Aorta (tissue), 5 donors: ENCODE results near the gene MIR17HG. TPM values are rescaled to one million over a fixed set of nuclear protein-coding genes. Genes with fewer than 3 reads are reported as not detected.

Experiments used
- ATAC-seq: fragments of 200-7000 bp; cut with Tn5 transposase; one replicate; pipeline ENCODE4 v1.9.1; 2022; ENCODE audit warnings: moderate library complexity; ENCODE audit not compliant: low FRiP score
- DNase-seq, 2 donors: peaks; one replicate each; pipeline ENCODE4 v3.0.0-alpha.2; 2020
- H3K27ac ChIP-seq, 2 donors: one replicate each; pipeline ENCODE4 v1.5.1; 2013; ENCODE audit warnings: low read length in 2 of 2, mild to moderate bottlenecking in 2 of 2, moderate library complexity in 2 of 2, control low read depth in 1 of 2, inconsistent platforms in 1 of 2, low read depth in 1 of 2
- H3K27me3 ChIP-seq, 2 donors: one replicate each; pipeline ENCODE4 v1.6.1; 2013; ENCODE audit warnings: control low read depth in 1 of 2, low read length in 1 of 2, mild to moderate bottlenecking in 1 of 2, moderate library complexity in 1 of 2; ENCODE audit not compliant: insufficient read depth in 2 of 2, control insufficient read depth in 1 of 2
- H3K36me3 ChIP-seq, 2 donors: one replicate each; pipeline ENCODE4 v1.6.1; 2013; ENCODE audit warnings: control low read depth in 1 of 2, low read length in 1 of 2, mild to moderate bottlenecking in 1 of 2; ENCODE audit not compliant: insufficient read depth in 2 of 2, control insufficient read depth in 1 of 2
- H3K4me1 ChIP-seq, 2 donors: one replicate each; pipeline ENCODE4 v1.6.1; 2013; ENCODE audit warnings: low read length in 2 of 2, control low read depth in 1 of 2, mild to moderate bottlenecking in 1 of 2, moderate library complexity in 1 of 2; ENCODE audit not compliant: insufficient read depth in 2 of 2, control insufficient read depth in 1 of 2
- H3K4me3 ChIP-seq, 2 donors: one replicate each; pipeline ENCODE4 v1.5.1; 2013; ENCODE audit warnings: low read length in 2 of 2, control low read depth in 1 of 2, mild to moderate bottlenecking in 1 of 2
- H3K9me3 ChIP-seq: one replicate; pipeline ENCODE4 v1.6.1; 2013; ENCODE audit warnings: mild to moderate bottlenecking, low read length; ENCODE audit not compliant: control insufficient read depth
- WGBS, 2 donors: extraction: QIAGEN DNeasy Blood & Tissue Kit; methylation state at CpG; one replicate each; pipeline ENCODE4 v1.1.7; 2013; 5-methylcytosine and 5-hydroxymethylcytosine counted together
- intact Hi-C, 2 donors: fragments of 100-400 bp; cut with DNase I; formaldehyde crosslinking; loops; one replicate each; pipeline versions ENCODE4 v1.14.2 to v1.15.0; 2022
- polyA plus RNA-seq, 2 donors: library from polyadenylated mRNA; stranded (reverse); fragments of 200-250 nt; gene quantifications; one replicate each; pipeline ENCODE4 v1.2.3, GENCODE V29; 2013
- total RNA-seq, 2 donors: library from RNA; stranded (reverse); fragmentation: NEBNext Ultra II Directional; extraction: Animal tissue kit (Norgen Biotek cat#: 25700); gene quantifications; one replicate each; pipeline ENCODE4 v1.2.1, GENCODE V29; 2021
- donor health status: healthy with polysubstance abuse.
- donor health status: Bipolar disorder and iron deficiency.
- donor health status: DM: no; HTN: no; CAD: no.
- donor health status: DM: no; HTN: no; CAD: no.
- donor health status: DM: yes; HTN: yes; CAD: no.

The MIR17HG gene
- total and polyA plus RNA-seq, 4 donors = 1.0 to 7.7 (median 3.8) TPM

GRCh38 chr13:91357613-91358386 lies 10.3 kb downstream of the MIR17HG start:
- no peak overlapping the region for H3K27ac ChIP-seq
- no peak overlapping the region for H3K4me3 ChIP-seq
- no peaks in the 10 kb centered on the region for H3K36me3 ChIP-seq
- intact Hi-C loops = no loop called here
- WGBS, 2 donors = 31 to 38% methylated on average over 7 of the region's 7 CpGs
- no peaks in the 10 kb centered on the region for H3K9me3 ChIP-seq
- no peaks in the 10 kb centered on the region for H3K27me3 ChIP-seq
- ATAC-seq = no peak
- DNase-seq = no peak
- H3K4me1 ChIP-seq = peaks cover 3 to 11% of the 10 kb centered on the region in 2 donors

- intact Hi-C loops = no loop called here
- DNase-seq (no peak), ATAC-seq (no peak)
- Histone ChIP-seq H3K27me3 (no peaks in the 10 kb centered on the region), H3K36me3 (no peaks in the 10 kb centered on the region), H3K4me3 (no peak overlapping the region), H3K27ac (no peak overlapping the region), H3K9me3 (no peaks in the 10 kb centered on the region), H3K4me1 (peaks cover 3 to 11% of the 10 kb centered on the region in 2 donors)
- WGBS, 2 donors = 34 to 37% methylated on average over 2 of the region's 2 CpGs
Measured at GRCh38 chr13:91358387-91358782, 10.9 kb downstream of the MIR17HG start.

GRCh38 chr13:91359111-91359510 lies 11.6 kb downstream of the MIR17HG start:
- H3K27me3 ChIP-seq = no peaks in the 10 kb centered on the region
- WGBS, 2 donors = 47 to 49% methylated on average over 4 of the region's 4 CpGs
- intact Hi-C loops = no loop called here
- no peaks in the 10 kb centered on the region for H3K36me3 ChIP-seq
- H3K4me3 ChIP-seq = no peak overlapping the region
- no peak overlapping the region for H3K27ac ChIP-seq
- DNase-seq (no peak), ATAC-seq (no peak)
- H3K4me1 ChIP-seq = peaks cover 3 to 9% of the 10 kb centered on the region in 2 donors
- H3K9me3 ChIP-seq = no peaks in the 10 kb centered on the region

GRCh38 chr13:91359631-91360030 lies 12.1 kb downstream of the MIR17HG start:
- WGBS, 2 donors = 3 to 4% methylated on average over 3 of the region's 3 CpGs
- intact Hi-C loops = no loop called here
- DNase-seq = no peak
- Histone ChIP-seq H3K27me3 (no peaks in the 10 kb centered on the region), H3K9me3 (no peaks in the 10 kb centered on the region), H3K4me3 (no peak overlapping the region), H3K4me1 (peaks cover 3 to 9% of the 10 kb centered on the region in 2 donors), H3K36me3 (no peaks in the 10 kb centered on the region), H3K27ac (no peak overlapping the region)
- no peak for ATAC-seq

- Histone ChIP-seq H3K36me3 (no peaks in the 10 kb centered on the region), H3K27me3 (no peaks in the 10 kb centered on the region), H3K9me3 (no peaks in the 10 kb centered on the region), H3K4me3 (no peak overlapping the region), H3K27ac (no peak overlapping the region), H3K4me1 (peaks cover 3 to 9% of the 10 kb centered on the region in 2 donors)
- DNase-seq (no peak), ATAC-seq (no peak)
- 94 to 96% methylated on average over 4 of the region's 4 CpGs for WGBS, 2 donors
- intact Hi-C loops = no loop called here
Measured at GRCh38 chr13:91360246-91360751, 12.8 kb downstream of the MIR17HG start.

GRCh38 chr13:91361755-91362271 lies 14.3 kb downstream of the MIR17HG start:
- intact Hi-C loops = no loop called here
- no peak overlapping the region for H3K4me3 ChIP-seq
- H3K27ac ChIP-seq = no peak overlapping the region
- peaks cover 3 to 9% of the 10 kb centered on the region in 2 donors for H3K4me1 ChIP-seq
- ATAC-seq (no peak), DNase-seq (no peak)
- H3K27me3 ChIP-seq = no peaks in the 10 kb centered on the region
- H3K9me3 ChIP-seq = no peaks in the 10 kb centered on the region
- 94 to 96% methylated on average over 1 of the region's 1 CpG for WGBS, 2 donors
- no peaks in the 10 kb centered on the region for H3K36me3 ChIP-seq

- H3K4me3 ChIP-seq = no peak overlapping the region
- H3K4me1 ChIP-seq = peaks cover 3 to 9% of the 10 kb centered on the region in 2 donors
- no peaks in the 10 kb centered on the region for H3K36me3 ChIP-seq
- DNase-seq = no peak
- no peaks in the 10 kb centered on the region for H3K27me3 ChIP-seq
- no peak for ATAC-seq
- H3K27ac ChIP-seq = no peak overlapping the region
- H3K9me3 ChIP-seq = no peaks in the 10 kb centered on the region
- WGBS, 2 donors = 89 to 100% methylated on average over 1 of the region's 1 CpG
- intact Hi-C loops = no loop called here
Measured at GRCh38 chr13:91362908-91363307, 15.4 kb downstream of the MIR17HG start.

- Histone ChIP-seq H3K9me3 (no peaks in the 10 kb centered on the region), H3K27ac (no peak overlapping the region), H3K4me1 (no peaks in the 10 kb centered on the region), H3K36me3 (no peaks in the 10 kb centered on the region), H3K27me3 (no peaks in the 10 kb centered on the region), H3K4me3 (no peak overlapping the region)
- 96 to 100% methylated on average over 1 of the region's 1 CpG for WGBS, 2 donors
- DNase-seq = no peak
- ATAC-seq = no peak
- intact Hi-C loops = no loop called here
Measured at GRCh38 chr13:91368101-91368500, 20.6 kb downstream of the MIR17HG start.
